Activated CD8-positive, alpha-beta memory T cell treated with anti-CD3 and anti-CD28 coated beads, Interleukin-2, amount 50 U/mL, for 4 hours (primary cell): ENCODE measurements around the gene TENT5D.
"Not testable (repeated sequence)": the region's sequence is repeated elsewhere in the genome, so short reads cannot be mapped to it uniquely, and the experiment has no call there.

Experiments used
- DNase-seq: peaks from one replicate; pipeline ENCODE4 v3.0.0-alpha.2; 2020

The TENT5D gene

GRCh38 chrX:80420147-80420546, at the start of gene TENT5D:
Gene TENT5D, plus strand, starts transcription at chrX:80420447. Its CDS starts 22,093 bp downstream, at chrX:80442540.
- DNase-seq, result no peak

GRCh38 chrX:80385651-80386050, 34.6 kb upstream of the TENT5D start:
- DNase-seq, result not testable (repeated sequence)

- DNase-seq, result no peak
Observed at GRCh38 chrX:80388206-80388605, 32.0 kb upstream of the TENT5D start.

GRCh38 chrX:80412042-80412441, 8.2 kb upstream of the TENT5D start:
- no peak for DNase-seq

GRCh38 chrX:80423000-80423399, 2.8 kb downstream of the TENT5D start:
- DNase-seq, result no peak

GRCh38 chrX:80423744-80424143, 3.5 kb downstream of the TENT5D start:
- DNase-seq, result no peak

- no peak for DNase-seq
Observed at GRCh38 chrX:80430826-80431504, 10.7 kb downstream of the TENT5D start.

- no peak for DNase-seq
Observed at GRCh38 chrX:80431505-80431832, 11.2 kb downstream of the TENT5D start.

- no peak for DNase-seq
Observed at GRCh38 chrX:80432441-80432840, 12.2 kb downstream of the TENT5D start.

- DNase-seq, result no peak
Observed at GRCh38 chrX:80432863-80433262, 12.6 kb downstream of the TENT5D start.

- not testable (repeated sequence) for DNase-seq
Observed at GRCh38 chrX:80468166-80468565, 47.9 kb downstream of the TENT5D start.

- DNase-seq, result no peak
Observed at GRCh38 chrX:80471582-80471981, 51.3 kb downstream of the TENT5D start.

GRCh38 chrX:80485543-80485942, 65.3 kb downstream of the TENT5D start:
- no peak for DNase-seq

GRCh38 chrX:80486299-80486698, 66.1 kb downstream of the TENT5D start:
- DNase-seq, result no peak

- DNase-seq, result no peak
Observed at GRCh38 chrX:80489166-80489565, 68.9 kb downstream of the TENT5D start.
